ENCODE results near the gene ZNF280C. TPM values are rescaled to one million over a fixed set of nuclear protein-coding genes. Genes with fewer than 3 reads are reported as not detected.

Gene ZNF280C
- total RNA-seq, 1 experiment from 2014 or later = 12.9 TPM

- no peaks in the 10 kb centered on the region for H3K36me3 ChIP-seq (ENCODE audit: control insufficient read depth, insufficient read depth, low read length)
- peak overlapping the region; percentile 92 for H3K27ac ChIP-seq (ENCODE audit: low read length)
- BruUV-seq (replicated peaks) = no TSS peak
- CTCF ChIA-PET = no interaction called here
- H3K4me1 ChIP-seq (ENCODE audit: control insufficient read depth, insufficient read depth, low read length) = peaks cover 30% of the 10 kb centered on the region
- intact Hi-C loops (cut with micrococcal nuclease; ENCODE audit: unreplicated experiment) (no loop called here), in situ Hi-C loops (cut with HindIII; ENCODE audit: low pct_unique_long_range_greater_than_20kb, low sequenced_read_pairs) (no loop called here)
- H3K27me3 ChIP-seq (ENCODE audit: control insufficient read depth, insufficient read depth, low read length) = no peaks in the 10 kb centered on the region
- peak overlapping the region; percentile 94 for H3K4me3 ChIP-seq (ENCODE audit: low read depth in 2 of 2, low read length in 2 of 2)
- ATAC-seq (no peak), DNase-seq (ENCODE audit: low read depth, low spot score) (no peak)
- POLR2A ChIA-PET = no interaction called here
- no peaks in the 10 kb centered on the region for H3K9me3 ChIP-seq (ENCODE audit: control insufficient read depth, insufficient read depth, low read depth, low read length)
- TF ChIP-seq SIN3A (IDR thresholded peaks at IDR 0.05; ENCODE audit: borderline replicate concordance, insufficient read depth, low read depth, low read length) (no peak), CTCF (IDR thresholded peaks at IDR 0.05) (no peak), POLR2AphosphoS5 (IDR thresholded peaks at IDR 0.05; ENCODE audit: low read depth, low read length) (no peak), REST (IDR thresholded peaks at IDR 0.05; ENCODE audit: insufficient read depth in 1 of 2, low read depth in 2 of 2, low read length in 1 of 2) (no peak), TCF7L2 (IDR thresholded peaks at IDR 0.05; ENCODE audit: low read depth, low read length) (no peak)
Observed at GRCh38 chrX:130167040-130167439, 101.7 kb downstream of the ZNF280C start.

GRCh38 chrX:130166503-130166777 lies 102.3 kb downstream of the ZNF280C start:
- no peaks in the 10 kb centered on the region for H3K36me3 ChIP-seq (ENCODE audit: control insufficient read depth, insufficient read depth, low read length)
- ChIA-PET CTCF (interaction anchor here (0.6 kb wide), 1 partner anchor 562 kb away, joined by 3 read pairs; no protein-coding TSS in a partner anchor), POLR2A (no interaction called here)
- intact Hi-C loops (cut with micrococcal nuclease; ENCODE audit: unreplicated experiment) = no loop called here
- DNase-seq (ENCODE audit: low read depth, low spot score) (no peak), ATAC-seq (no peak)
- no peaks in the 10 kb centered on the region for H3K27me3 ChIP-seq (ENCODE audit: control insufficient read depth, insufficient read depth, low read length)
- H3K9me3 ChIP-seq (ENCODE audit: control insufficient read depth, insufficient read depth, low read depth, low read length) = no peaks in the 10 kb centered on the region
- in situ Hi-C loops (cut with HindIII; ENCODE audit: low pct_unique_long_range_greater_than_20kb, low sequenced_read_pairs) = no loop called here
- H3K27ac ChIP-seq (ENCODE audit: low read length) = peak overlapping the region; percentile 92
- H3K4me1 ChIP-seq (ENCODE audit: control insufficient read depth, insufficient read depth, low read length) = peaks cover 30% of the 10 kb centered on the region
- BruUV-seq (replicated peaks) = TSS peak; percentile 86
- TF ChIP-seq TCF7L2 (IDR thresholded peaks at IDR 0.05; ENCODE audit: low read depth, low read length) (no peak), SIN3A (IDR thresholded peaks at IDR 0.05; ENCODE audit: borderline replicate concordance, insufficient read depth, low read depth, low read length) (no peak), POLR2AphosphoS5 (IDR thresholded peaks at IDR 0.05; ENCODE audit: low read depth, low read length) (no peak), CTCF (IDR thresholded peaks at IDR 0.05) (no peak), REST (IDR thresholded peaks at IDR 0.05; ENCODE audit: insufficient read depth in 1 of 2, low read depth in 2 of 2, low read length in 1 of 2) (no peak)
- peak overlapping the region; percentile 94 for H3K4me3 ChIP-seq (ENCODE audit: low read depth in 2 of 2, low read length in 2 of 2)

Measured in Panc1 (cell line).